Retinal pigment epithelial cell (primary cell): ENCODE measurements around the gene AGAP1.

Experiments
- DNase-seq: peaks from one replicate; pipeline ENCODE4 v3.0.0-alpha.2; 2010; ENCODE audit warnings: low read depth
- H3K4me3 ChIP-seq: 2 replicates; pipeline ENCODE4 v1.5.1; 2011; ENCODE audit warnings: mild to moderate bottlenecking, low read length, control low read depth, moderate library complexity
- TF ChIP-seq, protein P1 (sequence below): conservative IDR thresholded peaks from 2 replicates; pipeline ENCODE4 v1.5.1; 2011; ENCODE audit warnings: low read depth, low read length, control low read depth, inconsistent platforms

Gene AGAP1

GRCh38 chr2:235955664-235956063, 461.8 kb downstream of the AGAP1 start:
- H3K4me3 ChIP-seq = no peak overlapping the region
- no peak for DNase-seq

GRCh38 chr2:235956281-235956970, 462.6 kb downstream of the AGAP1 start:
- DNase-seq = no peak
- TF ChIP-seq, protein P1, sequence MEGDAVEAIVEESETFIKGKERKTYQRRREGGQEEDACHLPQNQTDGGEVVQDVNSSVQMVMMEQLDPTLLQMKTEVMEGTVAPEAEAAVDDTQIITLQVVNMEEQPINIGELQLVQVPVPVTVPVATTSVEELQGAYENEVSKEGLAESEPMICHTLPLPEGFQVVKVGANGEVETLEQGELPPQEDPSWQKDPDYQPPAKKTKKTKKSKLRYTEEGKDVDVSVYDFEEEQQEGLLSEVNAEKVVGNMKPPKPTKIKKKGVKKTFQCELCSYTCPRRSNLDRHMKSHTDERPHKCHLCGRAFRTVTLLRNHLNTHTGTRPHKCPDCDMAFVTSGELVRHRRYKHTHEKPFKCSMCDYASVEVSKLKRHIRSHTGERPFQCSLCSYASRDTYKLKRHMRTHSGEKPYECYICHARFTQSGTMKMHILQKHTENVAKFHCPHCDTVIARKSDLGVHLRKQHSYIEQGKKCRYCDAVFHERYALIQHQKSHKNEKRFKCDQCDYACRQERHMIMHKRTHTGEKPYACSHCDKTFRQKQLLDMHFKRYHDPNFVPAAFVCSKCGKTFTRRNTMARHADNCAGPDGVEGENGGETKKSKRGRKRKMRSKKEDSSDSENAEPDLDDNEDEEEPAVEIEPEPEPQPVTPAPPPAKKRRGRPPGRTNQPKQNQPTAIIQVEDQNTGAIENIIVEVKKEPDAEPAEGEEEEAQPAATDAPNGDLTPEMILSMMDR = no peak
- H3K4me3 ChIP-seq = no peak overlapping the region

More at GRCh38 chr2:235955664-235956063, 461.8 kb downstream of the AGAP1 start:
- TF ChIP-seq, protein P1 = no peak

DNA sequence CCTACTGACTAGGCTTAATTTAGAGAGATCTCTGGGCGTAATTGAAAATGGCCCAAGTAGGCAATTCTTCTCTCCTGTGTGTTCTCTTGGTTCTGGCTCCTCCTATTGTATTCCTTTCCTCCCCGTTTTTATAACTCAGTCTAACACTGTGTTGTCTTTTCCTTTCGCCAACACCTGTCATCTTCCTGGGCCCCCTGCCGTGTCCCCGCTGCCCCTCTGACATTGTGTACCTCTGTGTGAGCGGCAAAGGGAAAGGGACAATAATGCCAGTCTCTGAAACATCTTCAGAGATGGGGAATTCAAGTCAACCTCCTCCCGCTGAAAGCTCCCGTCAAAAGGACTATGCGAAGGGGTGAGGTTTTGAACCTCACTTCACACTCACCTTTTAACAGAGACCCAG, 463.4 kb downstream of the AGAP1 start:
- DNase-seq = no peak
- TF ChIP-seq, protein P1 = no peak
- no peak overlapping the region for H3K4me3 ChIP-seq

DNA sequence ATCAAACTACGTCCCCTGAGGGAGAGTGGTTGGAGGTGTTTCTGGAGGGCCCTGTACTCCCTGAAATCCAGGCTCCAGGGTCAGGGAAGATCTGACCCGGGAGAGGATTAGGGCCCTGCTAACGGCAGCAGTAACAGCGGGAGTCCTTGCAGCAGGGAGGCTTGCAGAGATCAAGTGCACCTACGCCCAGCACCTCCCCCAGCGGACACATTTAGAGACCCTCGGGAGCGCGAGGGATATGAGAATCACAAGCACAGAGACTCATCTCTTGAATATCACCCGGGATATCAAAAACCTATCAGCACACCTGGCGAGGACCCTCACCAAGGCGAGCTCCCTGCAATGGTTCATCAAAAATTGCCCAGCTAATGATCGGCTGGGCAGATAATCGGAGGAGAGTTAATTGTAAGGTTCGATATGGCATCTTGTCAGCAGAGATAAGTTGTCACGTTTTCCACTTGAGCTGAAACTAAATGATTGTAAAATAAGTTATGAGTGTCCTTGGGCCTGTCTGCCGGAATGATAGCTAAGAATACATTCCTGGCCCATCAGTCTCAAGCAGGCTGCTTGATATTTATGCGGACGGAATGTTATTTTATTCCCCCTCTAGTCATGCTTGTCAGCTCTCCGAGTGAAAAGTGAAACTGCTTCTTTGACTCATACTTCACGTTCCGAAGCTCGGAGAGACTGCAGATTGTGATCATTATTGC, 464.5 kb downstream of the AGAP1 start:
- no peak overlapping the region for H3K4me3 ChIP-seq
- TF ChIP-seq, protein P1 = no peak
- no peak for DNase-seq

DNA sequence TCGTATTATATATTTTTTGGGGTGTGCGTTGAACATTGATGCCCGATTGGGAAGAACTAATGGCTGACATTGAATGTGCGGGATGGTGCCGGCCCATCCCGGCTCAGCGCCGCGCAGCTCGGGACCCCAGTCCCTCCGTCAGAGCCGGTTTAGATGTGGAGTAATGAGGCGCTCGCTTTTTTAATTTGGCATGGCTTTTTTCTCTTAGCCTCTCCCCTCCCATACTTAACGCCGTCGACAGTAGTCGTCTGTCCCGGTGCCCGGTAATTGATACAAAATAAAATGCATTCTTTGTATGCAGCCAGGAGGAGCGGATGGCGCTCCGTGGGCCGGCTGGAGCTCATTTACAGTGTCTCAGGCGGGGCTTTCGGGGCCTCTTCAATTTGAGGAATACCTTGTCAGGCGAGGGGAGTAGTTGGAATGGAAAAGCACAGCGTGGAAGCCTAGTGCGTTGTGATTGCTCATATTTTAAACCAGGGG, 465.1 kb downstream of the AGAP1 start:
- DNase-seq = no peak

DNA sequence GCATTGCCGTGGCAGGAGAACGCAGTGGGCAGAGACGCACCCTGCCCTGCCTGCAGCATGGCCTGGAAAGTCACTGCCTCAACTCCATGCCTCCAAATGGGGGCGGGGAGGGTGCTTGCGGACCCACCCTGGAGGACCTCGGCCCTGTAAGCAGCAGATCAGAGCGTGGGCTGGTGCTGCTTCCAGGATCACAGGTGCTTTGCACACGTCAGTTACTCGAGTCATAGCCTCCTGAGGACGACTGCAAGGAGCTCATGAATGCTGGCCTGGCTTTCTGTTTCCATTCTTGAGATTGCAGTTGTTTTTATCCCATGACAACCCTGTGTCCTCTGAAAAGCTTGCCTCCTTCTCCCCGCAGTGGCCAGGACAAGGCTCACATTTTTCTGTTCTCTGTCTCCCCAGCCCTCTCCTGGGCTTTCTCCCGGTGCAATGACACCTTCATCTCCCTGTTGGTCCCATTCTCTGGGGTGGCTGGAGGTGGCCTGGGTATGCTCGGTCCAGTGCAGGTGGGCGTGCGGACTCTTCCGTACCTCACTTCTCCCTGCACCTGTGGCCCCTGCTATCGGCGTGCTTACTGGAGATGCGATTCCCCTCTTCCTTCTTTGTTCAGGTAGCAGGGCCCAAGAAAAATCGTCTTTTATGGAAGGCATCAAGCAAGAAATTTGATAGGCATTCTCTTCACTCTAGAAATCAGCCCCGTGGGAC, 466.3 kb downstream of the AGAP1 start:
- TF ChIP-seq, protein P1 = no peak
- H3K4me3 ChIP-seq = no peak overlapping the region
- no peak for DNase-seq

More for the DNA sequence above, 465.1 kb downstream of the AGAP1 start:
- H3K4me3 ChIP-seq = no peak overlapping the region
- TF ChIP-seq, protein P1 = no peak
